K562 (cell line): ENCODE results near the gene SRRM4. TPM values are rescaled to one million over a fixed set of nuclear protein-coding genes. Genes with fewer than 3 reads are reported as not detected.

Experiments used
- ATAC-seq: fragments of 200-7000 bp; cut with Tn5 transposase; 3 replicates; pipeline ENCODE4 v1.9.1; 2020; ENCODE audit warnings: moderate library complexity
- BruUV-seq: library from RNA; stranded (reverse); fragments of 400-500 nt; replicated peaks from 2 replicates; lab custom pipeline; 2021; lab: Mats Ljungman, UMichigan
- CTCF ChIA-PET: fragments of 300-600 bp; formaldehyde crosslinking; extraction: SDS; loops from one replicate; lab custom pipeline; 2021; ENCODE audit warnings: low intra/inter-chr PET ratio; lab: Yijun Ruan, JAX
- POLR2A ChIA-PET: fragments of 300-600, 350-650 bp; sonication (Branson Sonifier 250); formaldehyde crosslinking; extraction: SDS; loops from one replicate; lab custom pipeline; 2021; ENCODE audit warnings: antibody characterized with exemption, inconsistent platforms; lab: Yijun Ruan, JAX
- DNase-seq, 4 experiments: peaks; one replicate each; pipeline versions ENCODE4 v3.0.0 to v3.0.0-alpha.2; 2011 to 2018; ENCODE audit warnings: low spot score in 3 of 4, mixed read lengths in 3 of 4; ENCODE audit errors: extremely low read depth in 1 of 4
- FAIRE-seq: peaks from 2 replicates; lab custom pipeline; 2011; peaks lifted over from hg19 to GRCh38; lab: Jason Lieb, UNC
- H2AFZ ChIP-seq: 2 replicates; pipeline ENCODE4 v1.6.0; 2011; ENCODE audit warnings: low read depth, low read length, control low read depth, inconsistent platforms
- H3K27ac ChIP-seq: fragments of 200-600 bp; 3 replicates; pipeline ENCODE4 v1.8.0; 2011; ENCODE audit warnings: low read depth, mild to moderate bottlenecking, control low read depth, inconsistent platforms, low read length, moderate library complexity, mixed read lengths; ENCODE audit errors: extremely low read depth
- H3K27me3 ChIP-seq, 2 experiments: fragments of 300-600 bp in 1 of 2; 2 replicates in 1 of 2; 3 replicates in 1 of 2; pipeline versions ENCODE4 v1.6.0 to v1.8.0; 2011; ENCODE audit warnings: inconsistent platforms in 2 of 2, low read length in 2 of 2, mild to moderate bottlenecking in 1 of 2, mixed read lengths in 1 of 2, moderate library complexity in 1 of 2; ENCODE audit not compliant: control insufficient read depth in 2 of 2, insufficient read depth in 2 of 2
- H3K36me3 ChIP-seq: fragments of 300-600 bp; 3 replicates; pipeline ENCODE4 v1.8.0; 2011; ENCODE audit warnings: mild to moderate bottlenecking, low read length, inconsistent platforms; ENCODE audit not compliant: control insufficient read depth, insufficient read depth
- H3K4me1 ChIP-seq, 2 experiments: fragments of 200-600 bp in 1 of 2; replicated peaks in 1 of 2; 2 replicates in 1 of 2; 3 replicates in 1 of 2; pipeline versions ENCODE4 v1.5.1 to v1.8.0; 2011; ENCODE audit warnings: inconsistent platforms in 2 of 2, low read length in 2 of 2, mild to moderate bottlenecking in 1 of 2, mixed read lengths in 1 of 2, moderate library complexity in 1 of 2; ENCODE audit not compliant: control insufficient read depth in 2 of 2, insufficient read depth in 2 of 2
- H3K4me2 ChIP-seq: 2 replicates; pipeline ENCODE4 v1.6.1; 2011; ENCODE audit warnings: low read length, control low read depth, inconsistent platforms, mixed read lengths; ENCODE audit not compliant: insufficient read depth
- H3K4me3 ChIP-seq: fragments of 200-600 bp; sonication (generic), shearing (Covaris generic); 2 replicates; pipeline ENCODE4 v1.5.1; 2016; ENCODE audit warnings: control low read depth, inconsistent platforms
- H3K79me2 ChIP-seq: fragments of 200-600 bp; 3 replicates; pipeline ENCODE4 v1.8.0; 2011; ENCODE audit warnings: low read length, inconsistent platforms; ENCODE audit not compliant: control insufficient read depth, insufficient read depth
- H3K9ac ChIP-seq, 2 experiments: 2 replicates each; pipeline versions ENCODE4 v1.6.0 to v1.6.1; 2011; ENCODE audit warnings: low read depth in 2 of 2, low read length in 2 of 2, control low read depth in 1 of 2, inconsistent platforms in 1 of 2, mild to moderate bottlenecking in 1 of 2, mixed read lengths in 1 of 2; ENCODE audit not compliant: insufficient read depth in 1 of 2
- H3K9me1 ChIP-seq: one replicate; pipeline ENCODE4 v1.6.0; 2011; ENCODE audit warnings: inconsistent platforms, mild to moderate bottlenecking, low read length, moderate library complexity; ENCODE audit not compliant: control insufficient read depth, insufficient read depth
- H3K9me3 ChIP-seq: replicated peaks from 2 replicates; pipeline ENCODE4 v1.5.1; 2011; ENCODE audit warnings: low read depth, low read length, inconsistent platforms; ENCODE audit not compliant: control insufficient read depth, insufficient read depth
- H4K20me1 ChIP-seq: replicated peaks from 2 replicates; pipeline ENCODE4 v1.6.1; 2011; ENCODE audit warnings: low read length, inconsistent platforms, mixed read lengths; ENCODE audit not compliant: control insufficient read depth, insufficient read depth
- C11orf30 ChIP-seq: fragments of 450-650 bp; IDR thresholded peaks from 2 replicates; pipeline ENCODE4 v1.6.1; 2016; ENCODE audit warnings: low read depth, mild to moderate bottlenecking
- CBX1 ChIP-seq: sonication (generic); IDR thresholded peaks from 2 replicates; pipeline ENCODE4 v1.6.1; 2016; ENCODE audit warnings: antibody characterized with exemption, low read depth, mild to moderate bottlenecking
- EWSR1 ChIP-seq: fragments of 450-650 bp; IDR thresholded peaks from 2 replicates; pipeline ENCODE4 v1.6.1; 2018; ENCODE audit warnings: borderline replicate concordance, mild to moderate bottlenecking, low read depth, moderate library complexity; ENCODE audit not compliant: partially characterized antibody
- PHF8 ChIP-seq: fragments of 200-600 bp; sonication (generic); IDR thresholded peaks from 2 replicates; pipeline ENCODE4 v1.6.1; 2012; ENCODE audit warnings: mixed run types, mild to moderate bottlenecking, inconsistent platforms, low read length, moderate library complexity, borderline replicate concordance
- WGBS: fragments of 100-300 bp; shearing (Covaris generic); methylation state at CpG from one replicate; pipeline ENCODE4 v1.1.6; 2016; ENCODE audit warnings: low coverage, mixed read lengths; ENCODE audit not compliant: insufficient coverage; ENCODE audit errors: missing lambda C conversion rate; 5-methylcytosine and 5-hydroxymethylcytosine counted together
- in situ Hi-C: fragments of 300-500 bp; cut with MboI; formaldehyde crosslinking; loops from 4 replicates; pipeline ENCODE4 v1.15.0; 2018; ENCODE audit warnings: inconsistent platforms, mixed read lengths
- intact Hi-C: fragments of 100-400 bp; cut with micrococcal nuclease; formaldehyde crosslinking; loops from 2 replicates; pipeline ENCODE4 v1.14.2; 2022
- polyA plus RNA-seq, 8 experiments: library from polyadenylated mRNA; depleted of rRNA in 4 of 8; stranded (reverse) in 5 of 8; unstranded in 3 of 8; fragments of >200 nt; fragmentation: Nextera tagmentation in 2 of 8; fragmentation: Illumina TruSeq in 1 of 8; extraction: Ambion mirVana in 2 of 8; extraction: Trizol in 1 of 8; gene quantifications; 2 replicates each; pipeline versions ENCODE4 v1.2.1 to v1.2.3, GENCODE V29; 2011 to 2014; ENCODE audit warnings: inconsistent platforms in 1 of 8, missing spikeins in 1 of 8
- total RNA-seq, 7 experiments: library from RNA; depleted of rRNA in 6 of 7; stranded (reverse); fragments of >200 nt in 6 of 7; fragmentation: Illumina TruSeq in 2 of 7; extraction: Trizol in 2 of 7; gene quantifications; 2 replicates each; pipeline versions ENCODE4 v1.2.1 to v1.2.3, GENCODE V29; 2011 to 2021; ENCODE audit warnings: low replicate concordance in 1 of 7
- TF ChIP-seq, protein P1 (sequence below): fragments of 250-450 bp; sonication (Bioruptor Pico); IDR thresholded peaks from 2 replicates; pipeline ENCODE4 v1.5.0; 2022; ENCODE audit warnings: mild to moderate bottlenecking
- TF ChIP-seq, protein P2 (sequence below): sonication (generic); formaldehyde crosslinking; IDR thresholded peaks from 2 replicates; pipeline ENCODE4 v1.8.0; 2022; ENCODE audit warnings: mild to moderate bottlenecking, missing genetic modification reagents
- TF ChIP-seq, protein P3 (sequence below): fragments of 450-650 bp; IDR thresholded peaks from 2 replicates; pipeline ENCODE4 v1.6.1; 2018; ENCODE audit not compliant: partially characterized antibody
- TF ChIP-seq, protein P4 (sequence below): fragments of 250-450 bp; sonication (Bioruptor Pico); IDR thresholded peaks from 2 replicates; pipeline ENCODE4 v1.5.1; 2021; ENCODE audit warnings: mild to moderate bottlenecking
- TF ChIP-seq, protein P5 (sequence below): fragments of 250-450 bp; sonication (Bioruptor Pico); IDR thresholded peaks from 2 replicates; pipeline ENCODE4 v1.8.0; 2022; ENCODE audit warnings: moderate library complexity, mild to moderate bottlenecking, inconsistent platforms

The SRRM4 gene
- total and polyA plus RNA-seq, 9 of the 15 experiments (the other 6 are each of a cell fraction or from before 2014, with no cell fraction given), result not detected

DNA sequence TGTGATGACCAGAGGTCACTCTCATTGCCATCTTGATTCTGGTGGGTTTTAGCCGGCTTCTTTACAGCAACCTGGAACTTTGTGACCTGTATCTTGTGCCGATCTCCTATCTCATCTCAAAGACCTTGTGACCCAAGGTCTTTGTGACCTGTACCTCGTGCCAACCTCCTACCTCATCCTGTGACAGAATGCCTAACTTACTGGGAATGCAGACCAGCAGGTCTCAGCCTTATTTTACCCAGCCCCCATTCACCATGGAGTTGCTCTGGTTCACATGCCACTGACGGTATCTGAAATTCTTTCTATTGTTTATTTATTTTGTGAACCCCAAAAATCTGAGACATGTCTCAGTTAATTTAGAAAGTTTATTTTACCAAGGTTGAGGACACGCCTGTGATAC is 189.9 kb downstream of the SRRM4 start:
- Histone ChIP-seq H2AFZ (no peak overlapping the region), H4K20me1 (no peaks in the 10 kb centered on the region; the same call in 1 of the 2 replicates), H3K4me2 (no peak overlapping the region), H3K4me1 (no peaks in the 10 kb centered on the region), H3K4me3 (no peak overlapping the region), H3K27ac (no peak overlapping the region), H3K27me3 (peaks cover 9 to 28% of the 10 kb centered on the region in 2 experiments; a peak in 3 of 5 replicates), H3K9me3 (0 out of 2 replicates have a peak, but pooled peaks cover 1% of the 10 kb centered on the region), H3K9ac (no peak overlapping the region), H3K36me3 (no peaks in the 10 kb centered on the region), H3K79me2 (no peaks in the 10 kb centered on the region), H3K9me1 (no peaks in the 10 kb centered on the region)
- ChIA-PET CTCF (no interaction called here), POLR2A (interaction anchor here (0.7 to 0.8 kb wide), 2 partner anchors 9 to 1137 kb away, joined by 3 read pairs; no protein-coding TSS in a partner anchor)
- TF ChIP-seq, protein P1, sequence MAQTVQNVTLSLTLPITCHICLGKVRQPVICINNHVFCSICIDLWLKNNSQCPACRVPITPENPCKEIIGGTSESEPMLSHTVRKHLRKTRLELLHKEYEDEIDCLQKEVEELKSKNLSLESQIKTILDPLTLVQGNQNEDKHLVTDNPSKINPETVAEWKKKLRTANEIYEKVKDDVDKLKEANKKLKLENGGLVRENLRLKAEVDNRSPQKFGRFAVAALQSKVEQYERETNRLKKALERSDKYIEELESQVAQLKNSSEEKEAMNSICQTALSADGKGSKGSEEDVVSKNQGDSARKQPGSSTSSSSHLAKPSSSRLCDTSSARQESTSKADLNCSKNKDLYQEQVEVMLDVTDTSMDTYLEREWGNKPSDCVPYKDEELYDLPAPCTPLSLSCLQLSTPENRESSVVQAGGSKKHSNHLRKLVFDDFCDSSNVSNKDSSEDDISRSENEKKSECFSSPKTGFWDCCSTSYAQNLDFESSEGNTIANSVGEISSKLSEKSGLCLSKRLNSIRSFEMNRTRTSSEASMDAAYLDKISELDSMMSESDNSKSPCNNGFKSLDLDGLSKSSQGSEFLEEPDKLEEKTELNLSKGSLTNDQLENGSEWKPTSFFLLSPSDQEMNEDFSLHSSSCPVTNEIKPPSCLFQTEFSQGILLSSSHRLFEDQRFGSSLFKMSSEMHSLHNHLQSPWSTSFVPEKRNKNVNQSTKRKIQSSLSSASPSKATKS (CRISPR knock-in tag), result no peak
- TF ChIP-seq, protein P2, sequence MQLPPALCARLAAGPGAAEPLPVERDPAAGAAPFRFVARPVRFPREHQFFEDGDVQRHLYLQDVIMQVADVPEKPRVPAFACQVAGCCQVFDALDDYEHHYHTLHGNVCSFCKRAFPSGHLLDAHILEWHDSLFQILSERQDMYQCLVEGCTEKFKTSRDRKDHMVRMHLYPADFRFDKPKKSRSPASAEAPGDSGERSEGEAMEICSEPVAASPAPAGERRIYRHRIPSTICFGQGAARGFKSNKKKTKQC (CRISPR knock-in tag), result no peak
- TF ChIP-seq, protein P3, sequence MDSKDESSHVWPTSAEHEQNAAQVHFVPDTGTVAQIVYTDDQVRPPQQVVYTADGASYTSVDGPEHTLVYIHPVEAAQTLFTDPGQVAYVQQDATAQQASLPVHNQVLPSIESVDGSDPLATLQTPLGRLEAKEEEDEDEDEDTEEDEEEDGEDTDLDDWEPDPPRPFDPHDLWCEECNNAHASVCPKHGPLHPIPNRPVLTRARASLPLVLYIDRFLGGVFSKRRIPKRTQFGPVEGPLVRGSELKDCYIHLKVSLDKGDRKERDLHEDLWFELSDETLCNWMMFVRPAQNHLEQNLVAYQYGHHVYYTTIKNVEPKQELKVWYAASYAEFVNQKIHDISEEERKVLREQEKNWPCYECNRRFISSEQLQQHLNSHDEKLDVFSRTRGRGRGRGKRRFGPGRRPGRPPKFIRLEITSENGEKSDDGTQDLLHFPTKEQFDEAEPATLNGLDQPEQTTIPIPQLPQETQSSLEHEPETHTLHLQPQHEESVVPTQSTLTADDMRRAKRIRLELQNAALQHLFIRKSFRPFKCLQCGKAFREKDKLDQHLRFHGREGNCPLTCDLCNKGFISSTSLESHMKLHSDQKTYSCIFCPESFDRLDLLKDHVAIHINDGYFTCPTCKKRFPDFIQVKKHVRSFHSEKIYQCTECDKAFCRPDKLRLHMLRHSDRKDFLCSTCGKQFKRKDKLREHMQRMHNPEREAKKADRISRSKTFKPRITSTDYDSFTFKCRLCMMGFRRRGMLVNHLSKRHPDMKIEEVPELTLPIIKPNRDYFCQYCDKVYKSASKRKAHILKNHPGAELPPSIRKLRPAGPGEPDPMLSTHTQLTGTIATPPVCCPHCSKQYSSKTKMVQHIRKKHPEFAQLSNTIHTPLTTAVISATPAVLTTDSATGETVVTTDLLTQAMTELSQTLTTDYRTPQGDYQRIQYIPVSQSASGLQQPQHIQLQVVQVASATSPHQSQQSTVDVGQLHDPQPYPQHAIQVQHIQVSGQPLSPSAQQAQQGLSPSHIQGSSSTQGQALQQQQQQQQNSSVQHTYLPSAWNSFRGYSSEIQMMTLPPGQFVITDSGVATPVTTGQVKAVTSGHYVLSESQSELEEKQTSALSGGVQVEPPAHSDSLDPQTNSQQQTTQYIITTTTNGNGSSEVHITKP, result no peak
- TF ChIP-seq EWSR1 (no peak), C11orf30 (no peak), PHF8 (no peak), CBX1 (no peak)
- TF ChIP-seq, protein P4, sequence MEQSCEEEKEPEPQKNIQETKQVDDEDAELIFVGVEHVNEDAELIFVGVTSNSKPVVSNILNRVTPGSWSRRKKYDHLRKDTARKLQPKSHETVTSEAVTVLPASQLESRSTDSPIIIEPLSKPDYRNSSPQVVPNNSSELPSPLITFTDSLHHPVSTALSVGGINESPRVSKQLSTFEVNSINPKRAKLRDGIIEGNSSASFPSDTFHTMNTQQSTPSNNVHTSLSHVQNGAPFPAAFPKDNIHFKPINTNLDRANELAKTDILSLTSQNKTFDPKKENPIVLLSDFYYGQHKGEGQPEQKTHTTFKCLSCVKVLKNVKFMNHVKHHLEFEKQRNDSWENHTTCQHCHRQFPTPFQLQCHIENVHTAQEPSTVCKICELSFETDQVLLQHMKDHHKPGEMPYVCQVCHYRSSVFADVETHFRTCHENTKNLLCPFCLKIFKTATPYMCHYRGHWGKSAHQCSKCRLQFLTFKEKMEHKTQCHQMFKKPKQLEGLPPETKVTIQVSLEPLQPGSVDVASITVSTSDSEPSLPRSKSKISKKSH (CRISPR knock-in tag), result no peak
- TF ChIP-seq, protein P5, sequence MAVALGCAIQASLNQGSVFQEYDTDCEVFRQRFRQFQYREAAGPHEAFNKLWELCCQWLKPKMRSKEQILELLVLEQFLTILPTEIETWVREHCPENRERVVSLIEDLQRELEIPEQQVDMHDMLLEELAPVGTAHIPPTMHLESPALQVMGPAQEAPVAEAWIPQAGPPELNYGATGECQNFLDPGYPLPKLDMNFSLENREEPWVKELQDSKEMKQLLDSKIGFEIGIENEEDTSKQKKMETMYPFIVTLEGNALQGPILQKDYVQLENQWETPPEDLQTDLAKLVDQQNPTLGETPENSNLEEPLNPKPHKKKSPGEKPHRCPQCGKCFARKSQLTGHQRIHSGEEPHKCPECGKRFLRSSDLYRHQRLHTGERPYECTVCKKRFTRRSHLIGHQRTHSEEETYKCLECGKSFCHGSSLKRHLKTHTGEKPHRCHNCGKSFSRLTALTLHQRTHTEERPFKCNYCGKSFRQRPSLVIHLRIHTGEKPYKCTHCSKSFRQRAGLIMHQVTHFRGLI (CRISPR knock-in tag), result no peak
- DNase-seq, result no peak
- no TSS peak for BruUV-seq
- intact Hi-C loops, result no loop called here
- ATAC-seq, result no peak
- WGBS, result 1% methylated on average over 5 of the region's 5 CpGs
- in situ Hi-C loops, result no loop called here
- FAIRE-seq, result no peak
